ENCODE results near the gene PTF1A.
"Not testable (repeated sequence)": the region's sequence is repeated elsewhere in the genome, so short reads cannot be mapped to it uniquely, and the experiment has no call there.

PTF1A gene

GRCh38 chr10:23203369-23204325 lies 11.5 kb downstream of the PTF1A start:
- no peak for DNase-seq (ENCODE audit: low read depth, low spot score)

GRCh38 chr10:23204773-23205172 lies 12.7 kb downstream of the PTF1A start:
- no peak for DNase-seq (ENCODE audit: low read depth, low spot score)

- no peak for DNase-seq (ENCODE audit: low read depth, low spot score)
Observed at GRCh38 chr10:23205972-23206642, 14.0 kb downstream of the PTF1A start.

GRCh38 chr10:23217471-23217870 lies 25.4 kb downstream of the PTF1A start:
- no peak for DNase-seq (ENCODE audit: low read depth, low spot score)

- no peak for DNase-seq (ENCODE audit: low read depth, low spot score)
Observed at GRCh38 chr10:23230582-23230981, 38.5 kb downstream of the PTF1A start.

- DNase-seq (ENCODE audit: low read depth, low spot score): no peak
Observed at GRCh38 chr10:23238015-23238414, 45.9 kb downstream of the PTF1A start.

- not testable (repeated sequence) for DNase-seq (ENCODE audit: low read depth, low spot score)
Observed at GRCh38 chr10:23241779-23242178, 49.7 kb downstream of the PTF1A start.
